AG04450 (cell line): ENCODE measurements around the gene IFIT2. TPM values are rescaled to one million over a fixed set of nuclear protein-coding genes. Genes with fewer than 3 reads are reported as not detected.
"Not testable (repeated sequence)": the region's sequence is repeated elsewhere in the genome, so short reads cannot be mapped to it uniquely, and the experiment has no call there.

Experiments used
- CTCF ChIA-PET: fragments of 300-600, 350-600 bp; formaldehyde crosslinking; extraction: SDS; loops from one replicate; lab custom pipeline; 2022; ENCODE audit warnings: antibody characterized with exemption, inconsistent platforms; lab: Charles Lee
- POLR2A ChIA-PET: fragments of 350-600 bp; formaldehyde crosslinking; extraction: SDS; loops from one replicate; lab custom pipeline; 2021; ENCODE audit warnings: antibody characterized with exemption, inconsistent platforms; lab: Yijun Ruan, JAX
- DNase-seq: peaks from one replicate; pipeline ENCODE4 v3.0.0-alpha.2; 2011; ENCODE audit warnings: low read depth, low spot score
- H3K27ac ChIP-seq: one replicate; pipeline ENCODE4 v1.5.1; 2012; ENCODE audit warnings: low read depth, low read length, control low read depth
- H3K27me3 ChIP-seq: one replicate; pipeline ENCODE4 v1.6.0; 2012; ENCODE audit warnings: low read length; ENCODE audit not compliant: control insufficient read depth, insufficient read depth
- H3K4me3 ChIP-seq: 2 replicates; pipeline ENCODE4 v1.5.1; 2011; ENCODE audit warnings: mild to moderate bottlenecking, low read depth, low read length, control low read depth
- H3K9me3 ChIP-seq: 2 replicates; pipeline ENCODE4 v1.5.1; 2012; ENCODE audit warnings: low read length; ENCODE audit not compliant: control insufficient read depth, insufficient read depth
- polyA plus RNA-seq: library from polyadenylated mRNA; depleted of rRNA; stranded (reverse); fragments of >200 nt; gene quantifications from 2 replicates; pipeline ENCODE4 v1.2.3, GENCODE V29; 2011
- TF ChIP-seq, protein P1 (sequence below): IDR thresholded peaks from 2 replicates; pipeline ENCODE4 v1.5.1; 2011; ENCODE audit warnings: low read depth, low read length, control low read depth, inconsistent platforms

IFIT2 gene
- polyA plus RNA-seq, 1 experiment: 3.8 TPM

DNA sequence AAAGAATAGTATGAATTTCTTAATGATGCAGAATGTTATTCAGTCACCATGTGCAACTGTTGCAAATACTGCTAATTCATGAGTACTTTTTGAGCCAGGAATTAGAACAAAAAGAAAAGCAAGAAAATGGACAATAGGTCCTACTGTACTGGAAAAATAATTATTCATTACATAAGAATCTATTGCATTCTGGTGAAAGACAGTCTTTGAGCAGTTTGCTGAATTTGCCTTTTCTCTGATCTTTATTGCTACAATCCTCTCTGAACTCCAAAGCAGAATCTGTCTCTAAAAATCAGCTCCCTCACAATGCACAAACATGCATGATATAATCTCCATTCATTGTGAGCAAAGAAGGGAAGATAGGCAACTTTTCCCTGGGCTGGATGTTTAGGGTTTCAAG is 12.8 kb downstream of the IFIT2 start:
- CTCF ChIA-PET: no interaction called here
- Histone ChIP-seq H3K4me3 (no peak overlapping the region), H3K9me3 (no peaks in the 10 kb centered on the region), H3K27me3 (no peaks in the 10 kb centered on the region), H3K27ac (no peak overlapping the region)
- no peak for DNase-seq
- POLR2A ChIA-PET: no interaction called here
- TF ChIP-seq, protein P1, sequence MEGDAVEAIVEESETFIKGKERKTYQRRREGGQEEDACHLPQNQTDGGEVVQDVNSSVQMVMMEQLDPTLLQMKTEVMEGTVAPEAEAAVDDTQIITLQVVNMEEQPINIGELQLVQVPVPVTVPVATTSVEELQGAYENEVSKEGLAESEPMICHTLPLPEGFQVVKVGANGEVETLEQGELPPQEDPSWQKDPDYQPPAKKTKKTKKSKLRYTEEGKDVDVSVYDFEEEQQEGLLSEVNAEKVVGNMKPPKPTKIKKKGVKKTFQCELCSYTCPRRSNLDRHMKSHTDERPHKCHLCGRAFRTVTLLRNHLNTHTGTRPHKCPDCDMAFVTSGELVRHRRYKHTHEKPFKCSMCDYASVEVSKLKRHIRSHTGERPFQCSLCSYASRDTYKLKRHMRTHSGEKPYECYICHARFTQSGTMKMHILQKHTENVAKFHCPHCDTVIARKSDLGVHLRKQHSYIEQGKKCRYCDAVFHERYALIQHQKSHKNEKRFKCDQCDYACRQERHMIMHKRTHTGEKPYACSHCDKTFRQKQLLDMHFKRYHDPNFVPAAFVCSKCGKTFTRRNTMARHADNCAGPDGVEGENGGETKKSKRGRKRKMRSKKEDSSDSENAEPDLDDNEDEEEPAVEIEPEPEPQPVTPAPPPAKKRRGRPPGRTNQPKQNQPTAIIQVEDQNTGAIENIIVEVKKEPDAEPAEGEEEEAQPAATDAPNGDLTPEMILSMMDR: no peak

DNA sequence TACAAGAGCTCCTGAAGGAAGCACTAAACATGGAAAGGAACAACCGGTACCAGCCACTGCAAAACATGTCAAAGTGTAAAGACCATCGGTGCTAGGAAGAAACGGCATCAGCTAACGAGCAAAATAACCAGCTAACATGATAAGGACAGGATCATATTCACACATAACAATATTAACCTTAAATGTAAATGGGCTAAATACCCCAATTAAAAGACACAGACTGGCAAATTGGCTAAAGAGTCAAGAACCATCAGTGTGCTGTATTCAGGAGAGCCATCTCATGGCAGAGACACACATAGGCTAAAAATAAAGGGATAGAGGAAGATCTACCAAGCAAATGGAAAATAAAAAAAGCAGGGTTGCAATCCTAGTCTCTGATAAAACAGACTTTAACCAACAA is 16.2 kb downstream of the IFIT2 start:
- H3K9me3 ChIP-seq, CTCF ChIA-PET, POLR2A ChIA-PET: not testable (repeated sequence)

DNA sequence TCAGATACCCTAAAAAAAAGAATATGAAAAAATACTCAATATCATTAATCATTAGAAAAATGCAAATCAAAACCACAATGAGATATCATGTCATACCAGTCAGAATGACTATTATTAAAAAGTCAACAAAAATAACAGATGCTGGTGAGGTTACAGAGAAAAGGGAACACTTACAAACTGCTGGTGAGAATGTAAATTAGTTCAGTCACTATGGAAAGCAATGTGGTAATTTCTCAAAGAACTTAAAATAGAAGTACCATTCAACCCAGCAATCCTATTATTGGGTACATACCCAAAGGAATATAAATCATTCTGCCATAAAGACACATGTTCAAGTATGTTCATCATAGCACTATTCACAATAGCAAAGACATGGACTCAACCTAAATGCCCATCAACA is 23.2 kb downstream of the IFIT2 start:
- H3K27ac ChIP-seq, POLR2A ChIA-PET, CTCF ChIA-PET, H3K9me3 ChIP-seq, H3K27me3 ChIP-seq, DNase-seq, H3K4me3 ChIP-seq: not testable (repeated sequence)

More for the DNA sequence above, 16.2 kb downstream of the IFIT2 start:
- not testable (repeated sequence) for H3K4me3 ChIP-seq, DNase-seq, H3K27ac ChIP-seq, H3K27me3 ChIP-seq

DNA sequence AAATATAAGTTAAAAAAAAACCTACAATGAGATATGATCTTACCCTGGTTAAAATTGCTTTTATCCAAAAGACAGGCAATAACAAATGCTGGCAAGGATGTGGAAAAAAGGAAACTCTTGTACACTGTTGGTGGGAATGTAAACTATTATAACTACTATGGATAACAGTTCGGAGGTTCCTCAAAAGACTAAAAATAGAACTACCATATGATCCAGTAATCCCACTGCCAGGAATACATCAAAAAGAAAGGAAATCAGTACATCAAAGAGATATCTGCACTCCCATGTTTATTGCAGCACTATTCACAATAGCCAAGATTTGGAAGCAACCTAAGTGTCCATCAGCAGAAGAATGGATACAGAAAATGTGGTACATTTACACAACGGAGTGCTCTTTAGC is 24.0 kb downstream of the IFIT2 start:
- H3K27me3 ChIP-seq, H3K9me3 ChIP-seq, CTCF ChIA-PET, H3K27ac ChIP-seq, DNase-seq, POLR2A ChIA-PET, H3K4me3 ChIP-seq: not testable (repeated sequence)

DNA sequence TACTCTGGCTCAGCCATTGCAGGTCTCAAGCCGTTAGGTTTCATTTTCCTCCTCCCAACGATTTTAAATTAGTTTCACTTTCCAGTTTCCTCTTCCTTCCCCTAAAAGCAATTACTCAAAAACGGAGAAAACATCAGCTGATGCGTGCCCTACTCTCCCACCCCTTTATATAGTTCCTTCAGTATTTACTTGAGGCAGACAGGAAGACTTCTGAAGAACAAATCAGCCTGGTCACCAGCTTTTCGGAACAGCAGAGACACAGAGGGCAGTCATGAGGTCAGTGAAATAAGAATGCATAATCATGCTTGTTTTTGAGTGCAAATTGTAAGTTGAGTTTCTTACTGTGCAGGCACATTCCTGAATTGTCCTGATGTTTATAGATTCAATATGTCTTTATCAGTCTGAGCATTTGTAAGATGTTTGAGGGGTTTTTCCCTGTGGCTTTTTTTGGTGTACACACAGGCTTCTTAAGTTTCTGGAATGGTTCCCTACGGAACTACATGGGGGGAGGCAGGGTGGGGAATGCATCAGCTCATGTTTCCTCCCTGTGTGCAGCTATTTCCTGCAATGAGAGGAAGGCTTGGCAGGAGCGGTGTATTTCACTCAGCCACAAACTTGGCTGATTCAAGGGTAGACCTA is 26.1 kb downstream of the IFIT2 start, which contains the start of gene IFIT3:
Gene IFIT3 (plus strand): TSS at position 195 of the 639 bp plus-strand sequence. CDS start 77 bp downstream, at position 272.
- Histone ChIP-seq H3K4me3 (peak within 1 kb of the TSS; percentile 67), H3K27me3 (no peaks in the 10 kb centered on the region), H3K9me3 (no peaks in the 10 kb centered on the region), H3K27ac (peak within 1 kb of the TSS; percentile 97)
- DNase-seq: peak; percentile 91
- POLR2A ChIA-PET: interaction anchor here (0.7 to 1.7 kb wide), 6 partner anchors 24 to 86 kb away, joined by 3 to 10 read pairs (median 6); partner anchors contain the start of genes IFIT1, IFIT2 and IFIT5
- CTCF ChIA-PET: interaction anchor here (0.5 to 3.0 kb wide), 2 partner anchors 25 to 41 kb away, joined by 6 to 18 read pairs; no protein-coding TSS in a partner anchor
- TF ChIP-seq, protein P1: no peak

DNA sequence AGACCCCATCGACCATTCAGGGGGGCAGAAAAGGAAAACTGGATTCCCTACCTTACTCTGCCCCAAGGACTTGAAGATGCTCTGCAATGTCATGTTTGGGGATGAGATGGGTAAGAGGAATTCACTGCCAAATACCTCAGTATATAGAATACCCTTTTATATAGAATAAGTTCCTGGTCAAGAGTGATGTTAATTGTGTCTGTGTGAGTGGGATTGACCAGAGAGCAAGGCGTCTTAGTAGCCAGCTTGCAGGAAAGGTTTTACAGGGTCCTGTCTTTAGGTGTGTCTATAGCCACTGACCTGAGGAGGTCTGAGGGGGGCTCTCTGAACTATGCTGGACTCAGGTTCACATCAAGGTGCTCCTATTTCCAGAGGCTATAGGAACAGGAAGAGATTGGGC is 27.3 kb downstream of the IFIT2 start:
- Histone ChIP-seq H3K9me3 (no peaks in the 10 kb centered on the region), H3K4me3 (no peak overlapping the region), H3K27ac (no peak overlapping the region), H3K27me3 (no peaks in the 10 kb centered on the region)
- POLR2A ChIA-PET: no interaction called here
- TF ChIP-seq, protein P1: no peak
- no peak for DNase-seq
- CTCF ChIA-PET: interaction anchor here (3.0 kb wide), 1 partner anchor 40 kb away, joined by 18 read pairs; no protein-coding TSS in a partner anchor

DNA sequence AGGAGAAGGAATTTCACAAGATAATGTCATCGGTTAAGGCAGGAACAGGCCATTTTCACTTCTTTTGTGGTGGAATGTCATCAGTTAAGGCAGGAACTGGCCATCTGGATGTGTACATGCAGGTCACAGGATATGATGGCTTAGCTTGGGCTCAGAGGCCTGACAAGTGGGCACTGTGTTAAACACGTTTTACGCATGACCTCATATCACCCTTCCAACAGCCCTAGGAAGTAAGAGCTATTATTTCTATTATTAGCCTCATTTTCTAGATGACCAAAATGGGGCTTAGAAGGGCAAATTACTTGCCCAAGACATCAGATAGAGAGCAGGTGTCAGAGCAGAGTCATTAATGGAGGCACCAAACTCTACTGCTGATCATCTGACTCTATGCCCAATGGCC is 28.2 kb downstream of the IFIT2 start:
- H3K27me3 ChIP-seq, H3K9me3 ChIP-seq, H3K27ac ChIP-seq, H3K4me3 ChIP-seq, DNase-seq: not testable (repeated sequence)
- POLR2A ChIA-PET: interaction anchor here (0.6 kb wide), 1 partner anchor 75 kb away, joined by 4 read pairs; no protein-coding TSS in a partner anchor
- CTCF ChIA-PET: interaction anchor here (0.7 to 3.0 kb wide), 2 partner anchors 39 to 235 kb away, joined by 3 to 18 read pairs; no protein-coding TSS in a partner anchor
